Erythroblast (primary cell): ENCODE data around the gene TEX264.

ENCODE experiments used
- DNase-seq, 2 experiments: peaks; one replicate each; lab custom pipeline; 2025; lab: John Stamatoyannopoulos, UW
- GATA1 ChIP-seq: IDR thresholded peaks from 2 replicates; pipeline ENCODE4 v1.6.1; 2011; ENCODE audit warnings: low read depth, mild to moderate bottlenecking, control low read depth, low read length, moderate library complexity
- POLR2A ChIP-seq: IDR thresholded peaks from 2 replicates; pipeline ENCODE4 v1.6.1; 2011; ENCODE audit warnings: mild to moderate bottlenecking, low read length

The TEX264 gene

DNA sequence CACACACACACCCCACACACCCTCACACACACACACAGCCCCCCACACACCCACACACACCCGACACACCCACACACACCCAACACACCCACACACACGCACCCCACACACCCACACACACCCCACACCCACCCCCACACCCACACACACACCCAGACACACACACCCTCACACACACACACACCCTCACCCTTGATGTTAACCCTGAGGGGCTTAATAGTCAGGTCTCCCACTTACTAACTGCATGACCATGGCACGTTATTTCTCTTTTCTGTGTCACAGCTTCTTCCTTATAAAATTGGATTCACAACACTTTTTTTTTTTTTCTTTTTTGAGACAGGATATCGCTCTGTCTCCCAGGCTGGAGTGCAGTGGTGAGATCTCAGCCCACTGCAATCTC lies 38.6 kb downstream of the TEX264 start:
- no peak for DNase-seq
- TF ChIP-seq GATA1 = no peak
- no peak for TF ChIP-seq POLR2A

- TF ChIP-seq POLR2A (no peak), GATA1 (no peak)
- DNase-seq = no peak
These were observed 39.7 kb downstream of the TEX264 start for GRCh38 chr3:51710631-51711351.

DNA sequence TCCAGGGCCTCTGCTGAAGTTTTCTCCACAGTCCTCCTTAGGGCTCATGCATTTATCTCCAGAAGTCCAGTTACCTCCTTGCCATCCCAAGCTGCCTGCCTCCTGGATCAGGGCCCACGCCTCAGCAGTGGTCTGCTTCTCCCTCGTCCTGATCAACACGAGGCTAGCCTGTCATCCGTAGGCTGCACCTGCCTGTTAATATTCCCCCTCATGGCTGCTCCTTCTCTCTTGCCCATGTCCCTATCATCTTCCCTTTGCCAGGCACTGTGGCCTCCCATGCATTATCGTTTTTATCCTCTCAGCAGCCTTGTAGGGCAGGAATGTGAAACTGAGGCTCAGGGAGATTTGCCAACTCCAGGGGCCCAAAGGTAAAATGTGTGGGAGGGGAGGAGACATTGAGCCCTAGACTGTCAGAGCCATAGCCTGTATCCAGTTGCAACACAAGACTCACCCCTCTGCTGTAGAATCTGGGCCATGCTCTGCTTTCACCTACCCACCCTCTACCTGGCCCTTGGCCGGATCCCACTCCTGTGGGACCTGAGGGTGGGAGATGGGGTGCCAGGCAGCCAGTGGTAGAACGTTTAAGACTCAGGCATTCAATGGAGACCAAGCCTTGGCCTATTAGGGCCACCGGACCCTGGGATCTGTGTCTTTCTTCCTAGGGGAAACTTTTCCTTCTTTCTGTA lies 40.4 kb downstream of the TEX264 start:
- no peak for TF ChIP-seq GATA1
- no peak for TF ChIP-seq POLR2A
- no peak for DNase-seq

- TF ChIP-seq POLR2A = no peak
- TF ChIP-seq GATA1 = no peak
- no peak for DNase-seq
These were observed 41.0 kb downstream of the TEX264 start for GRCh38 chr3:51712038-51712420.

- TF ChIP-seq POLR2A = no peak
- no peak for TF ChIP-seq GATA1
- no peak for DNase-seq
These were observed 41.5 kb downstream of the TEX264 start for GRCh38 chr3:51712511-51712931.

DNA sequence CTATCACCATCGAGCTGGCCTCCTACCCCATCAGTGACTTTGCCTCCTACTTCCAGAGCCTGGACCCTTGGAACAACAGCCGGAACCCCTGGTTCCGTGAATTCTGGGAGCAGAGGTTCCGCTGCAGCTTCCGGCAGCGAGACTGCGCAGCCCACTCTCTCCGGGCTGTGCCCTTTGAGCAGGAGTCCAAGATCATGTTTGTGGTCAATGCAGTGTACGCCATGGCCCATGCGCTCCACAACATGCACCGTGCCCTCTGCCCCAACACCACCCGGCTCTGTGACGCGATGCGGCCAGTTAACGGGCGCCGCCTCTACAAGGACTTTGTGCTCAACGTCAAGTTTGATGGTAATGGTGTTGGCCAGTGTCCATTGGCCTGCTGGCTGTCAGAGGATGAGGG lies 41.9 kb downstream of the TEX264 start:
- no peak for DNase-seq
- TF ChIP-seq GATA1 = no peak
- TF ChIP-seq POLR2A = no peak

GRCh38 chr3:51715231-51715976 lies 44.4 kb downstream of the TEX264 start:
- no peak for DNase-seq
- TF ChIP-seq GATA1 (no peak), POLR2A (no peak)

DNA sequence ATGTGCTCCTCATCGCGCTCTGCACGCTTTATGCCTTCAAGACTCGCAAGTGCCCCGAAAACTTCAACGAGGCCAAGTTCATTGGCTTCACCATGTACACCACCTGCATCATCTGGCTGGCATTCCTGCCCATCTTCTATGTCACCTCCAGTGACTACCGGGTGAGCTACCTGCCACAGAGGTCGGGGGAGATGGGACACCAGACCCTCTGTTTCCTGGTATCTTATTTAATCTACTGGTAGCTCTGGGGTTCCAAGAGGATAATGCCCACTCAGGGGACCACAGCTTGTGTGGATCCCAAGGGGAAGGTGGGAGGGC lies 44.9 kb downstream of the TEX264 start:
- DNase-seq = no peak

GRCh38 chr3:51716805-51717204 lies 45.8 kb downstream of the TEX264 start:
- TF ChIP-seq POLR2A = no peak
- TF ChIP-seq GATA1 = no peak

More for the DNA sequence above, 44.9 kb downstream of the TEX264 start:
- TF ChIP-seq GATA1 (no peak), POLR2A (no peak)

GRCh38 chr3:51717446-51717845 lies 46.4 kb downstream of the TEX264 start:
- no peak for DNase-seq
- TF ChIP-seq POLR2A (no peak), GATA1 (no peak)

More at GRCh38 chr3:51716805-51717204, 45.8 kb downstream of the TEX264 start:
- DNase-seq = no peak

DNA sequence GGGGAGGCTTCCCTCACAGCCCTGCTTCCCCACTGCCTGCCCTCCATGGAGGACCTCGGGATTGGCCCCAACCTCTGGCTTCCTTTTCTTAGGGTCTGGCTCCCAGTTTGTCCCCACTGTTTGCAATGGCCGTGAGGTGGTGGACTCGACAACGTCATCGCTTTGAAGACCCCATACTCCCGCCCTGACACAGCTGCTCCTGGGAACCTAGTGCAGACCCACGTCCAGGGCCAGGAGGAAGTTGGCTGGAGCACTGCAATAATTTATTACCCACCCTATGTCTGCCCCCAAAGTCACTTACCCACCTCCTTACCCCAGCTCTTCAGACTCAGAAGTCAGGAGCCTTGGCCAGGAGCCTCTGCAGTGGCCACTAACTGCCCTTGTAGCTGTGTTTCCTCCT lies 46.9 kb downstream of the TEX264 start:
- TF ChIP-seq POLR2A (no peak), GATA1 (no peak)
- no peak for DNase-seq

GRCh38 chr3:51718547-51719409 lies 47.7 kb downstream of the TEX264 start:
- DNase-seq = peak; percentile 69 to 73
- no peak for TF ChIP-seq GATA1
- TF ChIP-seq POLR2A = no peak

DNA sequence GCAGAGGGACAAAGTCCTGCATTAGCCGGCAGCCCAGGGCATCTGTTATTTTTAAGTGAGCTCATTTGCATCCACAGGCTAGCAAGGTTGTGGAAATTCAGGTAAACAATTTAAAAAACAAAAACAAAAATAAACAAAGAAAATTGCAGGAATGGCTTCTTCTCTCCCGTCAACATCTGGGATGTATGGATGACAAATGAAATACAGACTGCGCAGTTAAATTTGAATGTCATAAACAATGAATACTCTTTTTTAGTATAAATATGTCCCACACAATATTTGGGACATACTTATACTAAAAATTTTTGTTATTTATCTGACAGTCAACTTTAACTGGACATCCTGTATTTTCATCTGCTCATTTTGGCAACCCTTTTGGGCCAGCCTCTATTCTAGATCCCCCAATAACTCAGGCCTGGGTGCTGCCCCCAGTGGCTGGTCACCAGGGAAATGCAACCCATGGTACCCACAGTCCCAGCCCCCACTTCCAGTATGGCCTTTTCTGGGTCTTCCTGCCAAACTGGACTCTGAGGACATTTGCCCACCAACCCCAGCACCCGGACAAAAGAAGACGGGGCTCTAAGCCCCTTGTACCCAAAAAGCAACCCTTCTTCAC lies 48.5 kb downstream of the TEX264 start:
- TF ChIP-seq GATA1 = no peak
- TF ChIP-seq POLR2A = no peak
- no peak for DNase-seq
